H1 (cell line): ENCODE measurements around the gene IFT25. TPM values are rescaled to one million over a fixed set of nuclear protein-coding genes. Genes with fewer than 3 reads are reported as not detected.

ENCODE experiments used
- BCL11A ChIP-seq, 2 experiments: IDR thresholded peaks; one replicate each; pipeline ENCODE4 v1.6.1; 2011; ENCODE audit warnings: low read depth in 2 of 2, low read length in 2 of 2, mild to moderate bottlenecking in 2 of 2
- FOSL1 ChIP-seq: IDR thresholded peaks from 2 replicates; pipeline ENCODE4 v1.6.1; 2011; ENCODE audit warnings: mild to moderate bottlenecking, low read depth, low read length, moderate library complexity; ENCODE audit not compliant: insufficient read depth
- HDAC2 ChIP-seq, 2 experiments: fragments of 300-600 bp in 1 of 2; sonication (generic) in 1 of 2; IDR thresholded peaks; 2 replicates each; pipeline ENCODE4 v1.6.1; 2011 to 2012; ENCODE audit warnings: low read depth in 2 of 2, low read length in 2 of 2, mild to moderate bottlenecking in 2 of 2, moderate library complexity in 2 of 2, borderline replicate concordance in 1 of 2, inconsistent platforms in 1 of 2
- KDM1A ChIP-seq: fragments of 200-600, 300-600 bp; sonication (generic); IDR thresholded peaks from 2 replicates; pipeline ENCODE4 v1.7.1; 2016; ENCODE audit warnings: mild to moderate bottlenecking, low read length, borderline replicate concordance
- KDM4A ChIP-seq: IDR thresholded peaks from one replicate; pipeline ENCODE4 v1.7.1; 2012; ENCODE audit warnings: low read depth, mild to moderate bottlenecking, moderate library complexity, low read length, inconsistent platforms; ENCODE audit not compliant: severe bottlenecking
- POU5F1 ChIP-seq: IDR thresholded peaks from 2 replicates; pipeline ENCODE4 v1.6.1; 2011; ENCODE audit warnings: low read depth, mild to moderate bottlenecking, low read length, moderate library complexity
- TAF1 ChIP-seq: IDR thresholded peaks from 2 replicates; pipeline ENCODE4 v1.6.1; 2011; ENCODE audit warnings: mild to moderate bottlenecking, low read depth, low read length
- TCF12 ChIP-seq: IDR thresholded peaks from 2 replicates; pipeline ENCODE4 v1.6.1; 2011; ENCODE audit warnings: low read depth, mild to moderate bottlenecking, low read length
- polyA plus RNA-seq, 7 experiments: library from polyadenylated mRNA; depleted of rRNA in 3 of 7; stranded (reverse) in 5 of 7; unstranded in 2 of 7; fragments of >200 nt in 5 of 7; fragments of 200-250 nt in 2 of 7; gene quantifications; 1 replicate in 5 of 7; 2 replicates in 1 of 7; 4 replicates in 1 of 7; pipeline versions ENCODE4 v1.2.1 to v1.2.3, GENCODE V29; 2011 to 2013; ENCODE audit warnings: missing spikeins in 2 of 7, mixed read lengths in 2 of 7
- total RNA-seq: library from RNA; stranded (reverse); fragmentation: NEBNext Ultra II Directional; extraction: Animal tissue kit (Norgen Biotek cat#: 25700); gene quantifications from 2 replicates; pipeline ENCODE4 v1.2.1, GENCODE V29; 2021
- TF ChIP-seq, protein P1 (sequence below): fragments of 300-600 bp; sonication (generic); IDR thresholded peaks from 2 replicates; pipeline ENCODE4 v1.7.1; 2012; ENCODE audit warnings: low read length, moderate library complexity, mild to moderate bottlenecking, inconsistent platforms; ENCODE audit not compliant: insufficient replicate concordance
- TF ChIP-seq, protein P2 (sequence below): IDR thresholded peaks from 2 replicates; pipeline ENCODE4 v1.6.1; 2012; ENCODE audit warnings: low read length, inconsistent platforms

IFT25 gene
- total and polyA plus RNA-seq, 2 of the 8 experiments (the other 6 are each of a cell fraction or from before 2014, with no cell fraction given) = 15.0 to 36.3 TPM

DNA sequence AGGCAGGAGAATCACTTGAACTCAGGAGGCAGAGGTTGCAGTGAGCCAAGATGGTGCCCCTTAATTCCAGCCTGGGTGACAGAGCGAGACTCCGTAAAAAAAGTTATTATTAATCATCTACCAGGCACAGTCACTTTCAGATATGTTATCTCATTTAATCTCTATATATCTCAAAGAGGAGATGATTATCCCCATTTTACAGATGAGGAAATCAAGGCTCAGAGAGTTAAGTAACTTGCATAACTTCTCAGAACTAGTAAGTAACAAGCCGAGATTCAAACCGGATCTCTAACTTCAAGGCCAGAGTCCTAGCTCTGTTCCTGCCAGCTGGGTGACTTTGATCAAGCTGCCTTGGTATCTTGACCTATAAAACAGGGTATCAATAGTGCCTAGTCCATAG is 34.1 kb downstream of the IFT25 start (continued):
- TF ChIP-seq, protein P1, sequence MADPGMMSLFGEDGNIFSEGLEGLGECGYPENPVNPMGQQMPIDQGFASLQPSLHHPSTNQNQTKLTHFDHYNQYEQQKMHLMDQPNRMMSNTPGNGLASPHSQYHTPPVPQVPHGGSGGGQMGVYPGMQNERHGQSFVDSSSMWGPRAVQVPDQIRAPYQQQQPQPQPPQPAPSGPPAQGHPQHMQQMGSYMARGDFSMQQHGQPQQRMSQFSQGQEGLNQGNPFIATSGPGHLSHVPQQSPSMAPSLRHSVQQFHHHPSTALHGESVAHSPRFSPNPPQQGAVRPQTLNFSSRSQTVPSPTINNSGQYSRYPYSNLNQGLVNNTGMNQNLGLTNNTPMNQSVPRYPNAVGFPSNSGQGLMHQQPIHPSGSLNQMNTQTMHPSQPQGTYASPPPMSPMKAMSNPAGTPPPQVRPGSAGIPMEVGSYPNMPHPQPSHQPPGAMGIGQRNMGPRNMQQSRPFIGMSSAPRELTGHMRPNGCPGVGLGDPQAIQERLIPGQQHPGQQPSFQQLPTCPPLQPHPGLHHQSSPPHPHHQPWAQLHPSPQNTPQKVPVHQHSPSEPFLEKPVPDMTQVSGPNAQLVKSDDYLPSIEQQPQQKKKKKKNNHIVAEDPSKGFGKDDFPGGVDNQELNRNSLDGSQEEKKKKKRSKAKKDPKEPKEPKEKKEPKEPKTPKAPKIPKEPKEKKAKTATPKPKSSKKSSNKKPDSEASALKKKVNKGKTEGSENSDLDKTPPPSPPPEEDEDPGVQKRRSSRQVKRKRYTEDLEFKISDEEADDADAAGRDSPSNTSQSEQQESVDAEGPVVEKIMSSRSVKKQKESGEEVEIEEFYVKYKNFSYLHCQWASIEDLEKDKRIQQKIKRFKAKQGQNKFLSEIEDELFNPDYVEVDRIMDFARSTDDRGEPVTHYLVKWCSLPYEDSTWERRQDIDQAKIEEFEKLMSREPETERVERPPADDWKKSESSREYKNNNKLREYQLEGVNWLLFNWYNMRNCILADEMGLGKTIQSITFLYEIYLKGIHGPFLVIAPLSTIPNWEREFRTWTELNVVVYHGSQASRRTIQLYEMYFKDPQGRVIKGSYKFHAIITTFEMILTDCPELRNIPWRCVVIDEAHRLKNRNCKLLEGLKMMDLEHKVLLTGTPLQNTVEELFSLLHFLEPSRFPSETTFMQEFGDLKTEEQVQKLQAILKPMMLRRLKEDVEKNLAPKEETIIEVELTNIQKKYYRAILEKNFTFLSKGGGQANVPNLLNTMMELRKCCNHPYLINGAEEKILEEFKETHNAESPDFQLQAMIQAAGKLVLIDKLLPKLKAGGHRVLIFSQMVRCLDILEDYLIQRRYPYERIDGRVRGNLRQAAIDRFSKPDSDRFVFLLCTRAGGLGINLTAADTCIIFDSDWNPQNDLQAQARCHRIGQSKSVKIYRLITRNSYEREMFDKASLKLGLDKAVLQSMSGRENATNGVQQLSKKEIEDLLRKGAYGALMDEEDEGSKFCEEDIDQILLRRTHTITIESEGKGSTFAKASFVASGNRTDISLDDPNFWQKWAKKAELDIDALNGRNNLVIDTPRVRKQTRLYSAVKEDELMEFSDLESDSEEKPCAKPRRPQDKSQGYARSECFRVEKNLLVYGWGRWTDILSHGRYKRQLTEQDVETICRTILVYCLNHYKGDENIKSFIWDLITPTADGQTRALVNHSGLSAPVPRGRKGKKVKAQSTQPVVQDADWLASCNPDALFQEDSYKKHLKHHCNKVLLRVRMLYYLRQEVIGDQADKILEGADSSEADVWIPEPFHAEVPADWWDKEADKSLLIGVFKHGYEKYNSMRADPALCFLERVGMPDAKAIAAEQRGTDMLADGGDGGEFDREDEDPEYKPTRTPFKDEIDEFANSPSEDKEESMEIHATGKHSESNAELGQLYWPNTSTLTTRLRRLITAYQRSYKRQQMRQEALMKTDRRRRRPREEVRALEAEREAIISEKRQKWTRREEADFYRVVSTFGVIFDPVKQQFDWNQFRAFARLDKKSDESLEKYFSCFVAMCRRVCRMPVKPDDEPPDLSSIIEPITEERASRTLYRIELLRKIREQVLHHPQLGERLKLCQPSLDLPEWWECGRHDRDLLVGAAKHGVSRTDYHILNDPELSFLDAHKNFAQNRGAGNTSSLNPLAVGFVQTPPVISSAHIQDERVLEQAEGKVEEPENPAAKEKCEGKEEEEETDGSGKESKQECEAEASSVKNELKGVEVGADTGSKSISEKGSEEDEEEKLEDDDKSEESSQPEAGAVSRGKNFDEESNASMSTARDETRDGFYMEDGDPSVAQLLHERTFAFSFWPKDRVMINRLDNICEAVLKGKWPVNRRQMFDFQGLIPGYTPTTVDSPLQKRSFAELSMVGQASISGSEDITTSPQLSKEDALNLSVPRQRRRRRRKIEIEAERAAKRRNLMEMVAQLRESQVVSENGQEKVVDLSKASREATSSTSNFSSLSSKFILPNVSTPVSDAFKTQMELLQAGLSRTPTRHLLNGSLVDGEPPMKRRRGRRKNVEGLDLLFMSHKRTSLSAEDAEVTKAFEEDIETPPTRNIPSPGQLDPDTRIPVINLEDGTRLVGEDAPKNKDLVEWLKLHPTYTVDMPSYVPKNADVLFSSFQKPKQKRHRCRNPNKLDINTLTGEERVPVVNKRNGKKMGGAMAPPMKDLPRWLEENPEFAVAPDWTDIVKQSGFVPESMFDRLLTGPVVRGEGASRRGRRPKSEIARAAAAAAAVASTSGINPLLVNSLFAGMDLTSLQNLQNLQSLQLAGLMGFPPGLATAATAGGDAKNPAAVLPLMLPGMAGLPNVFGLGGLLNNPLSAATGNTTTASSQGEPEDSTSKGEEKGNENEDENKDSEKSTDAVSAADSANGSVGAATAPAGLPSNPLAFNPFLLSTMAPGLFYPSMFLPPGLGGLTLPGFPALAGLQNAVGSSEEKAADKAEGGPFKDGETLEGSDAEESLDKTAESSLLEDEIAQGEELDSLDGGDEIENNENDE = no peak
- TF ChIP-seq FOSL1 (no peak), BCL11A (IDR thresholded peaks at IDR 0.05; ENCODE audit: low read depth in 2 of 2, low read length in 2 of 2) (no peak), TCF12 (no peak), KDM1A (no peak), TAF1 (no peak), POU5F1 (no peak), HDAC2 (IDR thresholded peaks at IDR 0.05; ENCODE audit: borderline replicate concordance in 1 of 2, low read depth in 2 of 2, low read length in 2 of 2) (no peak), KDM4A (no peak)
- TF ChIP-seq, protein P2, sequence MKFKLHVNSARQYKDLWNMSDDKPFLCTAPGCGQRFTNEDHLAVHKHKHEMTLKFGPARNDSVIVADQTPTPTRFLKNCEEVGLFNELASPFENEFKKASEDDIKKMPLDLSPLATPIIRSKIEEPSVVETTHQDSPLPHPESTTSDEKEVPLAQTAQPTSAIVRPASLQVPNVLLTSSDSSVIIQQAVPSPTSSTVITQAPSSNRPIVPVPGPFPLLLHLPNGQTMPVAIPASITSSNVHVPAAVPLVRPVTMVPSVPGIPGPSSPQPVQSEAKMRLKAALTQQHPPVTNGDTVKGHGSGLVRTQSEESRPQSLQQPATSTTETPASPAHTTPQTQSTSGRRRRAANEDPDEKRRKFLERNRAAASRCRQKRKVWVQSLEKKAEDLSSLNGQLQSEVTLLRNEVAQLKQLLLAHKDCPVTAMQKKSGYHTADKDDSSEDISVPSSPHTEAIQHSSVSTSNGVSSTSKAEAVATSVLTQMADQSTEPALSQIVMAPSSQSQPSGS = no peak
